Measurements from ENCODE around the gene NOXA1. TPM values are rescaled to one million over a fixed set of nuclear protein-coding genes. Genes with fewer than 3 reads are reported as not detected.

NOXA1 gene
- total RNA-seq, 1 experiment from 2014 or later = not detected

DNA sequence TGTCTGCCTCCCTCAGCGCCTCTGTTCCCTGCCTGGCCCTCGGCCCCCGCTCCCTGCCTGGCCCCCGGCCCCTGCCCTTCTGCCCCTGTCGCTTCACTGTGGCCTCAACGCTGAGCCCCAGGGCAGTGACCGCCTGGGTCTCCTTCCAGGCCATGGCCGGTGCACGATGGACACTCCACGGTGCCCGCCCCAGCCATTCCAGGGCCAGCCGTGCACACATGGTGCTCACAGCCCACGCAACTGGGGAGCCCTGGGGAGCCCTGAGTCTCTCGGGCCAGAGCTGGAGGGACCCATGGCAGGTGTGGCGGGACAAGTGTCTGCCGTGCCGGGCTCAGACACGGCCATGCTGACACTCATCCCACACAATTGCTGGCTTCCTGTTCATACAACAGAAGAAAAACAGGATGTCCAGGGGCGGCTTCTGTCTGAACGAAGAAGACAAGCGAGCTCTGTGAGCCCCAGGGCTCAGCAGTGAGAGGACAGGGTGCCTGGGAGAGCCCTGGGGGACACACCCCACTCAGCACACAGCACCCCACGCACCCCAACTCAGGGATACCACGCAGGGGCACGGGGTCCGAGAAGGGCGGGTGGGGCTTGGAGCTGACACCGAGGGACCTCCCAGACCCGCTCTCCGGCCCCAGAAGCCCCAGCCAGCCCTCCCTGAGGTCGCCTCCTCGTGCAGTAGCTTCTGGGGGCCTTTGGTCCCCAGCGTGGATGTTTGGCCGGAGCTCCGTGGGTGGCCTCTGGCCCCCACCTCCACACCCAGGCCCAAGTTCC lies 35.9 kb upstream of the NOXA1 start:
- no peak for DNase-seq (ENCODE audit: low read depth)

DNA sequence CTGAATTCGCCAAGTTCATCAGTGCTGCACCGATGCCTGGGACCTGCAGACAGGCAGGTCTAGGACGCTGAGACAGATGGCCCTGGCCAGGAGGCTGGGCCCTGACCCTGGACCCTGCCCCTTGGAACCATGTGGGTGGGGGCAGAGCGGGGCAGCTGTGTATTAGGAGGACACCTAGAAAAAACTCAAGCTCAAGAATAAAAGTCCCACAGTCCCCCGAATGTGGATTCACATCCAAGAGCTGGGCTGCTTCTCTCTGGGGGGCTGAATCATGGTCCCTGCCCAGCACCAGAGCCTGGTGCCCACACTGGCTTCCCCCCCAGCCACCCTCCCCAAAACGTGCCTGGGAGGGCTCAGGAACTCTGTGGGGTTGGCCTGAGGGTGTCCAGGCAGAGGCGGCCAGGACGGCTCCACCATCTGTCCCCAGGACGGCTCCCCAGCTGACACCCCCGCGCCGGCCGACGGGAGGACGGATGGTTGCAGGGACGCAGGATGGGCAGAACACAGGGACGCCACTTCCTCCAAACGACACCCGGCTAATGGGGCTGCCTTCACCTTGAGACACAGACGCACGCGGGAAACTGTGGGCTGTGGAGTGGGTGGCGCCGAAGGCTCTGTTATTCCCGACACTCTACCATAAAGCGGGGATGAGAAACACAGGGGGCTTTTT lies 35.2 kb upstream of the NOXA1 start:
- DNase-seq (ENCODE audit: low read depth) = no peak

- DNase-seq (ENCODE audit: low read depth) = no peak
Measured at GRCh38 chr9:137388589-137389427, 34.4 kb upstream of the NOXA1 start.

DNA sequence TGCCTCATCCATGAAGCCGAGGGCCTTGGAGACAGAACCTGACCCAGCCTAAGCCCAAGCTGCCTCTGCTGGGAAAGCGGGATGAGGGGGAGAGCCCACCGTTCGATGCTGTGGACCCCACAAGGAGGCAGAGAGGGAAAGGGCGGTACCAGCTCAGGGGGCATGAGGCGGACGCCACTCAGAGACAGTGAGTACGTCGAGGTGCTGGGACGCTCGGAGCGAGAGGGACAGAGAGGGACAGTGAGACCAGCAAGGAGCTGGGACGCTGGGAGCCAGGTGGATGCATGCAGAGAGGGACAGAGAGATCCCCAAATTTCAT lies 33.8 kb upstream of the NOXA1 start:
- no peak for DNase-seq (ENCODE audit: low read depth)

GRCh38 chr9:137390553-137391410 lies 32.4 kb upstream of the NOXA1 start:
- no peak for DNase-seq (ENCODE audit: low read depth)

- DNase-seq (ENCODE audit: low read depth) = no peak
Measured at GRCh38 chr9:137391411-137391754, 31.8 kb upstream of the NOXA1 start.

DNA sequence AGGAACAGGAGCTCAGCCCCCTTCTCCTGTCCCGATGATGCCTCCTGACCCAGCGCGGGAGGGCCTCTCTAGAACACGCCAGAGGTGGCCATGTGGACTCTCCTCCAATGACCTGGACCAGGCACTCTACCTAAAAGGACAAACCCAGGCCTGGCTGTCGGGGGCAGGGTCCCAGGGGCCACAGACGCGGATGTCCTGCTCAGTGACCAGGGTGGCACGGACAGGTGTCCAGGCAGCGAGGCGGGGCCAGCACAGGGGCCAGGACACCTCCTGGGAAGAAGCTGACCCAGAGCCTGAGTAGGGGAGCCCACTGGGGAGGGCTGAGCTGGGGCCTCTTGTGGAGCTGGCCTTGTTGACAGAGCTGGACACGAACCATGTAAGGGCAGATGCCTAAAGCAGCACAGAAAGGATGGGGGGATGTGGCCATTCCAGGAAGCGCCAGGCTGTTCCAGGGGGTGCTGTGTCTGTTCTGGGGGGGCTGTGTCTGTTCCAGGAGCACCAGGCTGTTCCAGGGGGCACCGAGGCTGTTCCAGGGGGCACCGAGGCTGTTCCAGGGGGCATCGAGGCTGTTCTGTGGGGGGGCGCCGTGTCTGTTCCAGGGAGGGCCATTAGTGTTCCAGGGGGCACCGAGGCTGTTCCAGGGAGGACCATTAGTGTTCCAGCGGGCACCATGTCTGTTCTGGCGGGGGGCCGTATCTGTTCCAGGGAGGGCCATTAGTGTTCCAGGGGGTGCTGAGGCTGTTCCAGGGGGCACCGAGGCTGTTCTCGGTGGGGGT lies 30.8 kb upstream of the NOXA1 start:
- no peak for DNase-seq (ENCODE audit: low read depth)

DNA sequence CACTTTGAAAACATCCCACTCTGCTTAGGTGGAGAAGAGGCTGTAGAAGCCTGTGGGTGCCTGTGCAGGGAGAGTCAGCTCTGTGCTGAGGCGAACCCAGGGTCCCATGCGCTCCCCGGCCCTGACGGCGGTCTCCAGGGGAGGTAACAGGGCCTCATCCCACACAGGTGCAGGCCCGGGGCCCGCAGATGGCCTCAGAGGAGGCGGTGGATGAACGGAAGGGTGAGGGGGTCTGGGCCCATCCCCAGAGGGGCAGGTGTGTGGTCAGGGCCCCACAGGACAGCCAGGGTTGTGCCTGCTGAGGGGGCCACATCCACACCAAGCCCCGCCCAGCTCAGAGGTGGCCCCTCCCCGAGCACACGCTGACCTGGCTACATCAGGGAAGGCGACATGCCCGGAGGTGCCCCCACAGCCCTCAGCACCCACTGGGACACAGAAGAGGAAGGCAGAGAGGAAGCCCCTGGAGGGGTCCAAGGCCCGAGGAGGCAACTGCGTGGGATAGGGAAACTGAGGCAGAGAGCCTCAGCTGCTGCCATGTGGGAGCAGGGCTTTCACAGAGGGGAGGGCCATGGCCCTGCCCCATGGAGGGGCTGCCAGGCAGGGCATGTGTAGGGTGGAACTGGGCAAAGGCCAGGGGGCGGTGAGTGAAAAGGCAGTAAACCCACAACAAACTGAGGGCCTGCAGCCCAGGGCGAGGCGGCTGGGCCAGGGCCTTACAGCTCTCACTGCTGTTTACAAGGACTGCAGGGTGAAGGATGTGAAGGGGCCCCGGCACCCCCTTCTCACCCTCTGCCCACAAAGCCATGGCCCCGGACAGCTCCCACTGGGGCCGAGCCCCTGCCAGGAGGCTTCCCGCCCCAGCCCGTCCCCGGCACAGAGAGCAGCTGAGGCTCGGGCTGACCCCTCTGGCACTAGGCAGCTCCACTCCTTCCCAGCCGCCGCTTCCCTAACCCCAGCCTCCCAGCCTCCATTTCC lies 29.7 kb upstream of the NOXA1 start:
- no peak for DNase-seq (ENCODE audit: low read depth)

- DNase-seq (ENCODE audit: low read depth) = no peak
Measured at GRCh38 chr9:137394866-137395665, 28.1 kb upstream of the NOXA1 start.

GRCh38 chr9:137395666-137396010 lies 27.6 kb upstream of the NOXA1 start:
- no peak for DNase-seq (ENCODE audit: low read depth)

DNA sequence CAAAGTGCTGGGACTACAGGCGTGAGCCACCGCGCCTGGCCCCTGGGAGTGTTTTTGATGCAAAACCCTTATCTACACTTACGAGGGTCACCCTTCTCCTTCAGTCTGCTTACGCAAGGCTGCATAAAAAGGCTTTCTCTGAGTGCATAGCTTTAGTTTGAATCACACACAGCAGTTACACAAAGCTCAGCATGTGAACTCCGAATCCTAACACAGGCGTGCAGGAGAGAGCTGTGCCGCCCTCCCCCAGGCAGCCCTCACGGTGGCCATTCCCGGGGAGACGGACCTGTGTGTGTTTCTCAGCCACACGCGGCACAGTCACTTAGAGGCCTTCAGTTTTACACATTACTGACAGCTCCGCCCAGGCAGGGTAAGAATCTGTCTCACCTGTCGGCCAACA lies 27.0 kb upstream of the NOXA1 start:
- no peak for DNase-seq (ENCODE audit: low read depth)

DNA sequence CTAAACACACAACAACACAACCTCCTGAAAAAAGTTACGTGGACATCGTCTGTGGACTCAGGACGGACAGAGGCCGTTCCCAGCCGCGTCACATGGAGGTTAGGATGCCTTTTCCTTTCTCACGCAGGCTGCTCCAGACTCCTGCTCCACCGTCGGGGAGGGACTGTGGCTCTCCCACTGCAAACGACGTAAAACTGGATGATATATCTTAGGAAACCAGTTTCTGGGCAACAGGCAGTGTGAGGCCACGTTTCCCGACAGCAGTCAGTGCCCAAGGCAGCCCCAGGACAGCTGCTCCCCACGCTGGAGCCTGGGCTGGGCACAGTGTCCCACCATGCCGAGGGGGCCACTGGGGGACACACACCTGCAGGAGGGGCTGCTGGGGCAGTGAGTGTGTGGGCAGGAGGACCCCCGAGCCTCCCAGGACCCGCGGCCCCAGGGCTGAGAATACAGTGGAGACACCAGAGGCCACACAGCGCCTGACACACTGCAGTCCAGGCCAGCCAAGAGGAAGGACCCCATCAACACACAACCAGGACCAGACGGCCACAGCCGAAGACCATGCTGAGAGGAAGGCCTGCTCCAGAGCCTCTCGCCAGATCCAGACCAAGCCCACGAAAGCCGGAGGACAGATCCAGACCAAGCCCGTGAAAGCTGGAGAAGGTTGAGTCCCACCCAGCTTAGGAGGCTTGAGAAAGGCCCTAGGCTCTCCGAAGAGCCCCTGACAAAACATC lies 26.4 kb upstream of the NOXA1 start:
- no peak for DNase-seq (ENCODE audit: low read depth)

GRCh38 chr9:137397675-137398423 lies 25.3 kb upstream of the NOXA1 start:
- DNase-seq (ENCODE audit: low read depth) = no peak

GRCh38 chr9:137398561-137399468 lies 24.4 kb upstream of the NOXA1 start:
- no peak for DNase-seq (ENCODE audit: low read depth)

GRCh38 chr9:137402746-137403145 lies 20.4 kb upstream of the NOXA1 start:
- DNase-seq (ENCODE audit: low read depth) = no peak

GRCh38 chr9:137403269-137403668 lies 19.9 kb upstream of the NOXA1 start:
- DNase-seq (ENCODE audit: low read depth) = no peak

Measured in HT1080 (cell line).